HepG2 (cell line): ENCODE measurements around the gene SLC5A10. TPM values are rescaled to one million over a fixed set of nuclear protein-coding genes. Genes with fewer than 3 reads are reported as not detected.

Experiments
- ATAC-seq: fragments of 200-7000 bp; cut with Tn5 transposase; 3 replicates; pipeline ENCODE4 v1.9.1; 2020; ENCODE audit warnings: mild to moderate bottlenecking, moderate library complexity
- Bru-seq: library from RNA; stranded (reverse); fragments of 400-500 nt; gene quantifications from one replicate; lab custom pipeline; 2021; lab: Mats Ljungman, UMichigan
- BruChase-seq, 2 experiments: library from RNA; stranded (reverse); fragments of 400-500 nt; gene quantifications; one replicate each; lab custom pipeline; 2021; lab: Mats Ljungman, UMichigan
- BruUV-seq: library from RNA; stranded (reverse); fragments of 400-500 nt; replicated peaks from 2 replicates; lab custom pipeline; 2021; lab: Mats Ljungman, UMichigan
- CTCF ChIA-PET: fragments of 300-600 bp; formaldehyde crosslinking; extraction: SDS; loops from one replicate; lab custom pipeline; 2021; ENCODE audit warnings: low total read pairs, inconsistent platforms, low intra/inter-chr PET ratio; lab: Yijun Ruan, JAX
- POLR2A ChIA-PET: fragments of 350-600 bp; sonication (Branson Sonifier 250); formaldehyde crosslinking; loops from one replicate; lab custom pipeline; 2020; ENCODE audit warnings: antibody characterized with exemption, inconsistent platforms; lab: Yijun Ruan, JAX
- DNase-seq: peaks from one replicate; pipeline ENCODE4 v3.0.0-alpha.2; 2015; ENCODE audit warnings: low spot score
- FAIRE-seq: peaks from 3 replicates; lab custom pipeline; 2011; peaks lifted over from hg19 to GRCh38; lab: Jason Lieb, UNC
- H2AFZ ChIP-seq: one replicate; pipeline ENCODE4 v1.6.1; 2011; ENCODE audit warnings: low read length, inconsistent platforms
- H3K27ac ChIP-seq: fragments of 300-600 bp; 3 replicates; pipeline ENCODE4 v1.8.0; 2011; ENCODE audit warnings: mixed run types, mild to moderate bottlenecking, mixed read lengths, low read length, inconsistent platforms; ENCODE audit not compliant: insufficient read depth; ENCODE audit errors: extremely low read length
- H3K27me3 ChIP-seq, 2 experiments: fragments of 200-600 bp in 1 of 2; 2 replicates in 1 of 2; 3 replicates in 1 of 2; pipeline versions ENCODE4 v1.6.0 to v1.8.0; 2011; ENCODE audit warnings: low read length in 2 of 2, mild to moderate bottlenecking in 2 of 2, moderate library complexity in 2 of 2, inconsistent platforms in 1 of 2; ENCODE audit not compliant: insufficient read depth in 2 of 2, control insufficient read depth in 1 of 2
- H3K36me3 ChIP-seq, 2 experiments: fragments of 200-600 bp in 1 of 2; replicated peaks in 1 of 2; 2 replicates in 1 of 2; 3 replicates in 1 of 2; pipeline versions ENCODE4 v1.5.1 to v1.8.0; 2011; ENCODE audit warnings: low read length in 2 of 2, inconsistent platforms in 1 of 2; ENCODE audit not compliant: insufficient read depth in 2 of 2, control insufficient read depth in 1 of 2
- H3K4me1 ChIP-seq: 2 replicates; pipeline ENCODE4 v1.5.1; 2012; ENCODE audit warnings: low read length, inconsistent platforms; ENCODE audit not compliant: insufficient read depth
- H3K4me2 ChIP-seq: 2 replicates; pipeline ENCODE4 v1.6.0; 2011; ENCODE audit warnings: low read depth, low read length, inconsistent platforms
- H3K4me3 ChIP-seq, 3 experiments: fragments of 200-600 bp in 1 of 3; sonication (generic), shearing (Covaris generic) in 1 of 3; replicated peaks in 1 of 3; 2 replicates each; pipeline ENCODE4 v1.5.1; 2011 to 2016; ENCODE audit warnings: low read length in 3 of 3, inconsistent platforms in 2 of 3, low read depth in 2 of 3, mild to moderate bottlenecking in 2 of 3, control low read depth in 1 of 3, mixed read lengths in 1 of 3; ENCODE audit not compliant: insufficient read depth in 1 of 3
- H3K79me2 ChIP-seq: one replicate; pipeline ENCODE4 v1.6.1; 2011; ENCODE audit warnings: low read length, inconsistent platforms; ENCODE audit not compliant: insufficient read depth
- H3K9ac ChIP-seq: 2 replicates; pipeline ENCODE4 v1.6.0; 2011; ENCODE audit warnings: mild to moderate bottlenecking, low read depth, low read length, inconsistent platforms; ENCODE audit not compliant: insufficient read depth
- H3K9me3 ChIP-seq: 2 replicates; pipeline ENCODE4 v1.5.1; 2012; ENCODE audit warnings: mild to moderate bottlenecking, low read length
- H4K20me1 ChIP-seq: 2 replicates; pipeline ENCODE4 v1.6.0; 2011; ENCODE audit warnings: inconsistent platforms, mild to moderate bottlenecking, low read length, moderate library complexity; ENCODE audit not compliant: insufficient read depth
- FOSL1 ChIP-seq: sonication (generic); formaldehyde crosslinking; IDR thresholded peaks from 2 replicates; pipeline ENCODE4 v1.9.0; 2021; ENCODE audit warnings: missing genetic modification reagents, borderline replicate concordance
- KLF9 ChIP-seq: IDR thresholded peaks from 2 replicates; pipeline ENCODE4 v1.6.1; 2016; ENCODE audit warnings: low read depth
- MAZ ChIP-seq, 2 experiments: sonication (generic) in 1 of 2; formaldehyde crosslinking in 1 of 2; IDR thresholded peaks; 2 replicates each; pipeline versions ENCODE4 v1.5.0 to v1.6.1; 2012 to 2020; ENCODE audit warnings: low read depth in 2 of 2, mild to moderate bottlenecking in 2 of 2, borderline replicate concordance in 1 of 2, improper control_type of control experiment in 1 of 2, low read length in 1 of 2, missing genetic modification reagents in 1 of 2, moderate library complexity in 1 of 2
- MEF2D ChIP-seq: sonication (generic); formaldehyde crosslinking; IDR thresholded peaks from 2 replicates; pipeline ENCODE4 v1.5.1; 2020; ENCODE audit warnings: mild to moderate bottlenecking, missing genetic modification reagents
- MXI1 ChIP-seq: IDR thresholded peaks from 3 replicates; pipeline ENCODE4 v1.6.1; 2012; ENCODE audit warnings: low read depth, low read length, inconsistent platforms, borderline replicate concordance
- NR2F6 ChIP-seq, 2 experiments: IDR thresholded peaks; 2 replicates each; pipeline ENCODE4 v1.6.1; 2016; ENCODE audit warnings: antibody characterized with exemption in 1 of 2, mild to moderate bottlenecking in 1 of 2
- PAWR ChIP-seq: sonication (generic); formaldehyde crosslinking; IDR thresholded peaks from 2 replicates; pipeline ENCODE4 v1.4.0; 2020; ENCODE audit warnings: missing genetic modification reagents, mild to moderate bottlenecking, borderline replicate concordance
- SKI ChIP-seq: fragments of 450-650 bp; IDR thresholded peaks from one replicate; pipeline ENCODE4 v1.6.1; 2018; ENCODE audit warnings: mild to moderate bottlenecking; ENCODE audit not compliant: partially characterized antibody
- TP53 ChIP-seq: sonication (generic); formaldehyde crosslinking; conservative IDR thresholded peaks from 2 replicates; pipeline ENCODE4 v1.4.0; 2020; ENCODE audit warnings: missing genetic modification reagents
- ZNF143 ChIP-seq: sonication (generic); formaldehyde crosslinking; IDR thresholded peaks from 2 replicates; pipeline ENCODE4 v1.4.0; 2020; ENCODE audit warnings: missing genetic modification reagents
- ZNF44 ChIP-seq: sonication (generic); formaldehyde crosslinking; IDR thresholded peaks from 2 replicates; pipeline ENCODE4 v1.5.1; 2020; ENCODE audit warnings: mild to moderate bottlenecking, missing genetic modification reagents
- ZNF562 ChIP-seq: sonication (generic); formaldehyde crosslinking; IDR thresholded peaks from 2 replicates; pipeline ENCODE4 v1.8.0; 2022; ENCODE audit warnings: missing genetic modification reagents, borderline replicate concordance
- ZNF652 ChIP-seq: IDR thresholded peaks from 2 replicates; pipeline ENCODE4 v1.6.1; 2016; ENCODE audit warnings: low read depth, borderline replicate concordance
- ZNF703 ChIP-seq: sonication (generic); formaldehyde crosslinking; IDR thresholded peaks from 2 replicates; pipeline ENCODE4 v1.5.1; 2020; ENCODE audit warnings: missing genetic modification reagents, mild to moderate bottlenecking, moderate library complexity, borderline replicate concordance
- ZNF776 ChIP-seq: sonication (generic); formaldehyde crosslinking; IDR thresholded peaks from 2 replicates; pipeline ENCODE4 v1.4.0; 2020; ENCODE audit warnings: mild to moderate bottlenecking, missing genetic modification reagents
- WGBS: methylation state at CpG from one replicate; pipeline ENCODE4 v1.1.6; 2017; ENCODE audit warnings: low lambda C conversion rate; 5-methylcytosine and 5-hydroxymethylcytosine counted together
- in situ Hi-C: cut with HindIII; loops from 2 replicates; pipeline ENCODE4 v1.10.0; 2017; ENCODE audit warnings: low pct_unique_long_range_greater_than_20kb; ENCODE audit not compliant: extremely low pct_ligation_motif_present
- intact Hi-C: fragments of 100-400 bp; cut with micrococcal nuclease; formaldehyde crosslinking; loops from one replicate; pipeline ENCODE4 v1.10.0; 2022; ENCODE audit not compliant: unreplicated experiment
- long read RNA-seq, 2 experiments: library from RNA in 1 of 2; library from polyadenylated mRNA in 1 of 2; stranded (forward) in 1 of 2; unstranded in 1 of 2; transcript quantifications; one replicate each; pipeline ENCODE4 v2.0.0, GENCODE V29; 2019 to 2022
- polyA minus RNA-seq, 3 experiments: library from RNA; depleted of rRNA, polyadenylated mRNA; stranded (reverse); fragments of >200 nt; gene quantifications; 2 replicates each; pipeline ENCODE4 v1.2.3, GENCODE V29; 2011; ENCODE audit warnings: low replicate concordance in 1 of 3
- polyA plus RNA-seq, 8 experiments: library from polyadenylated mRNA; depleted of rRNA in 3 of 8; stranded (reverse) in 7 of 8; unstranded in 1 of 8; fragments of >200 nt; fragmentation: Illumina TruSeq in 4 of 8; extraction: Trizol in 4 of 8; gene quantifications; 2 replicates each; pipeline versions ENCODE4 v1.2.1 to v1.2.3, GENCODE V29; 2011 to 2016; ENCODE audit warnings: low read depth in 4 of 8, missing spikeins in 1 of 8, mixed read lengths in 1 of 8; ENCODE audit not compliant: insufficient read depth in 1 of 8
- total RNA-seq, 5 experiments: library from RNA; depleted of rRNA; stranded (reverse); fragments of >200 nt; fragmentation: Illumina TruSeq; extraction: Trizol; gene quantifications; 2 replicates each; pipeline ENCODE4 v1.2.3, GENCODE V29; 2016; ENCODE audit warnings: low read depth in 1 of 5

SLC5A10 gene
- total RNA-seq (2016; rRNA removed; fragmentation: Illumina TruSeq; extraction: Trizol) (not detected in 2 replicates), polyA plus RNA-seq (2011; rRNA removed) (0.05 and 0.07 TPM in 2 replicates), polyA minus RNA-seq (2011; rRNA and poly(A)+ RNA removed; ENCODE audit: low replicate concordance) (0.09 and 0.24 TPM in 2 replicates), Bru-seq, nascent RNA (percentile 19 among the genes with signal in this experiment), BruChase-seq, experiment 1, labeled RNA remaining after a 6-hour chase (percentile 15 among the genes with signal in this experiment), BruChase-seq, experiment 2, labeled RNA remaining after a 2-hour chase (percentile 5 among the genes with signal in this experiment)
- total RNA-seq (2016; cell fraction: cytosol; rRNA removed; fragmentation: Illumina TruSeq; extraction: Trizol; ENCODE audit: low read depth) = not detected in 2 replicates
- total RNA-seq (2016; cell fraction: insoluble cytoplasmic fraction; rRNA removed; fragmentation: Illumina TruSeq; extraction: Trizol) = 0.04 TPM in 1 of 2 replicates, not detected in the other
- not detected in 2 replicates for total RNA-seq (2016; cell fraction: membrane; rRNA removed; fragmentation: Illumina TruSeq; extraction: Trizol)
- total RNA-seq (2016; cell fraction: nucleus; rRNA removed; fragmentation: Illumina TruSeq; extraction: Trizol) = not detected in 2 replicates
- 0.03 TPM in 2 replicates for polyA plus RNA-seq (2011; cell fraction: cytosol; rRNA removed)
- 0.23 and 0.38 TPM in 2 replicates for polyA plus RNA-seq (2011; cell fraction: nucleus; rRNA removed)
- polyA plus RNA-seq (2012) = 0.08 and 0.11 TPM in 2 replicates
- polyA plus RNA-seq (2016; cell fraction: cytosol; fragmentation: Illumina TruSeq; extraction: Trizol; ENCODE audit: low read depth) = not detected in 2 replicates
- polyA plus RNA-seq (2016; cell fraction: insoluble cytoplasmic fraction; fragmentation: Illumina TruSeq; extraction: Trizol; ENCODE audit: low read depth) = not detected in 2 replicates
- polyA plus RNA-seq (2016; cell fraction: membrane; fragmentation: Illumina TruSeq; extraction: Trizol; ENCODE audit: low read depth) = not detected in 2 replicates
- not detected in 2 replicates for polyA plus RNA-seq (2016; cell fraction: nucleus; fragmentation: Illumina TruSeq; extraction: Trizol; ENCODE audit: insufficient read depth, low read depth)
- not detected in 2 replicates for polyA minus RNA-seq (2011; cell fraction: cytosol; rRNA and poly(A)+ RNA removed)
- polyA minus RNA-seq (2011; cell fraction: nucleus; rRNA and poly(A)+ RNA removed) = 0.25 and 0.39 TPM in 2 replicates
- long read RNA-seq, experiment 1 = 0 reads
- long read RNA-seq, experiment 2, partial matches to known transcripts = 0 of 1 reads
- long read RNA-seq, experiment 2, other reads (novel, unspliced or antisense) = 1 of 1 reads

DNA sequence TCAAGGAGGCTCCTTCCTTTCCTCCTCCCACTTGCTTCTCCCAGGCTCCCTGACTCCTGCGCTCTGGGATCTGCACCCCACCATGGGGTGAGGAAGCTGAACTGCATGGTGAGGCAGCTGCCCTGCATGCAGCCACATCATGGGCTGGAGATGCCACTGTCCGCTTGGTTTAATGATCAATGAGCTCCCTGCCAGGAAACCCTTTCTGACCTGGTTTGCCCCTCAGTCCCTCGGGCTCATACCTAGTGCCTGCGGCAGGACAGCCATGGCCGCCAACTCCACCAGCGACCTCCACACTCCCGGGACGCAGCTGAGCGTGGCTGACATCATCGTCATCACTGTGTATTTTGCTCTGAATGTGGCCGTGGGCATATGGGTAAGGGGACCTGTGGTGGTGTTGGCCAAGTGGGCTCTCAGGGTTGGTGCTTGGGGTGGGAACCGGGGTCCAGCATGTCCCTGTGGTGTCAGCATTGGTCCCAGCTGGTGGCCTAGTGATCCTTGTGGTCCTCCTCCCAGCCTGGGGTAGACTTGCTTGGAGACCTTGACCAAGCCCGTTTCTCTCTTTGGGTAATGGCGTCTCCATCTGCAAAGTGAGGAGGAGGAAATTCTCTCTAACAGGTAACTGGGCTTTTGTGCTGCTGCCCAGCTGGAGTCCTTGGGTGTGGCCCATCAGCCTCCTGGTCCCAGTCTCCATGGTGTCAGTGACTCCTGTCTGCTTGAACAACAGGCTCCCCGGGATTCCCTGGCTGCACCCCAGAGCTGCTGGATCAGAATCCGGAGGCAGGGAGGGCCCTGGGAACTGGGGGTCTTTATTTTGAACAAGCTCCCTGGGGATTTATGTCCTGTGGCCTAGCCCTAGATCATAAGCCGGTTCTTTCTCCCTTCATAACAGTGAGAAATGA lies at the start of gene SLC5A10:
Gene SLC5A10, plus strand, starts transcription at position 225 of the 902 bp plus-strand sequence. Its CDS starts 41 bp downstream, at position 266.
- Histone ChIP-seq H3K36me3 (no peaks in the 10 kb centered on the region), H3K4me1 (peaks cover 46% of the 10 kb centered on the region), H4K20me1 (no peaks in the 10 kb centered on the region), H3K27me3 (peaks cover 1 to 21% of the 10 kb centered on the region in 2 experiments; a peak in 2 of 5 replicates), H3K4me3 (peak within 1 kb of the TSS; percentile 10 to 58 (median 27); a peak in 3 of 6 replicates), H3K79me2 (no peaks in the 10 kb centered on the region), H3K9me3 (no peaks in the 10 kb centered on the region), H3K9ac (no peak within 1 kb of the TSS), H2AFZ (no peak within 1 kb of the TSS), H3K4me2 (peak within 1 kb of the TSS; percentile 79), H3K27ac (no peak within 1 kb of the TSS)
- ATAC-seq = peak; percentile 95
- intact Hi-C loops (loop anchor here (10.0 kb wide), 1 partner anchor 137 kb away; no protein-coding TSS in a partner anchor), in situ Hi-C loops (no loop called here)
- FAIRE-seq = peak; percentile 82
- no TSS peak for BruUV-seq
- ChIA-PET POLR2A (no interaction called here), CTCF (interaction anchor here (0.6 to 1.3 kb wide), 2 partner anchors 9 to 136 kb away, joined by 3 to 5 read pairs; no protein-coding TSS in a partner anchor)
- whole genome bisulfite sequencing = 20% methylated on average over 6 of the region's 17 CpGs
- DNase-seq = peak; percentile 51
- TF ChIP-seq ZNF143 (CRISPR knock-in tag) = no peak
- TF ChIP-seq MAZ (IDR thresholded peaks at IDR 0.05; ENCODE audit: borderline replicate concordance, low read depth, low read length) = no peak
- TF ChIP-seq MAZ (CRISPR knock-in tag; IDR thresholded peaks at IDR 0.05; ENCODE audit: low read depth) = no peak
- TF ChIP-seq ZNF703 (CRISPR knock-in tag) = no peak
- no peak for TF ChIP-seq ZNF776
- TF ChIP-seq TP53 (CRISPR knock-in tag) = no peak
- no peak for TF ChIP-seq PAWR (CRISPR knock-in tag)
- TF ChIP-seq SKI = no peak
- no peak for TF ChIP-seq ZNF44 (CRISPR knock-in tag)
- no peak for TF ChIP-seq ZNF562 (CRISPR knock-in tag)
- no peak for TF ChIP-seq MEF2D (CRISPR knock-in tag)
- no peak for TF ChIP-seq NR2F6 (IDR thresholded peaks at IDR 0.05)
- TF ChIP-seq NR2F6 (CRISPR knock-in tag; IDR thresholded peaks at IDR 0.05) = peak; percentile 32; the same call in 1 of the 2 replicates
- TF ChIP-seq ZNF652 (CRISPR knock-in tag) = no peak
- TF ChIP-seq FOSL1 (CRISPR knock-in tag) = no peak
- no peak for TF ChIP-seq KLF9 (CRISPR knock-in tag)
- no peak for TF ChIP-seq MXI1
